Measurements from ENCODE around the gene NRXN2.

The NRXN2 gene

DNA sequence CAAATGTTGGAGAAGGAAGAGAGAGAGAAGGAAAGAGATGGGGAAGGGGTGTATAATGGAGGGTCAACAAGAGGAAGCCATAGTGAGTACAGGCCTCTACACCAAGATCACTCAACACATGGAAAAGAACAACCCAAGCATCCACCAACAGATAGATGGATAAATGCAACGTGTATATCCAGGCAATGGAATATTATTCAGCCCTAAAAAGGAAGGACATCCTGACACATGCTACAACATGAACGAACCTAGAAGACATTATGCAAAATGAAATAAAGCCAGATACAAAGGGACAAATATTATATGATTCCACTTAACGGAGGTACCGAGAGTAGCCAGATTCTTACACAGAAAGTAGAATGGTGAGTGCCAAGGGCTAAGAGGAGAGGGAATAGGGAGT, 59.3 kb downstream of the NRXN2 start:
- H3K27ac ChIP-seq = no peak overlapping the region
- no peak overlapping the region for H3K4me2 ChIP-seq
- H3K4me3 ChIP-seq (IDR thresholded peaks at IDR 0.05; ENCODE audit: insufficient read depth, low read depth, low read length) = no peak overlapping the region
- H3K9ac ChIP-seq = no peak overlapping the region
- TF ChIP-seq, protein P1, sequence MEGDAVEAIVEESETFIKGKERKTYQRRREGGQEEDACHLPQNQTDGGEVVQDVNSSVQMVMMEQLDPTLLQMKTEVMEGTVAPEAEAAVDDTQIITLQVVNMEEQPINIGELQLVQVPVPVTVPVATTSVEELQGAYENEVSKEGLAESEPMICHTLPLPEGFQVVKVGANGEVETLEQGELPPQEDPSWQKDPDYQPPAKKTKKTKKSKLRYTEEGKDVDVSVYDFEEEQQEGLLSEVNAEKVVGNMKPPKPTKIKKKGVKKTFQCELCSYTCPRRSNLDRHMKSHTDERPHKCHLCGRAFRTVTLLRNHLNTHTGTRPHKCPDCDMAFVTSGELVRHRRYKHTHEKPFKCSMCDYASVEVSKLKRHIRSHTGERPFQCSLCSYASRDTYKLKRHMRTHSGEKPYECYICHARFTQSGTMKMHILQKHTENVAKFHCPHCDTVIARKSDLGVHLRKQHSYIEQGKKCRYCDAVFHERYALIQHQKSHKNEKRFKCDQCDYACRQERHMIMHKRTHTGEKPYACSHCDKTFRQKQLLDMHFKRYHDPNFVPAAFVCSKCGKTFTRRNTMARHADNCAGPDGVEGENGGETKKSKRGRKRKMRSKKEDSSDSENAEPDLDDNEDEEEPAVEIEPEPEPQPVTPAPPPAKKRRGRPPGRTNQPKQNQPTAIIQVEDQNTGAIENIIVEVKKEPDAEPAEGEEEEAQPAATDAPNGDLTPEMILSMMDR (conservative IDR thresholded peaks at IDR 0.05; ENCODE audit: low read depth, low read length) = no peak
- peaks cover 77% of the 10 kb centered on the region for H3K27me3 ChIP-seq (ENCODE audit: insufficient read depth, low read depth)
- no peaks in the 10 kb centered on the region for H3K79me2 ChIP-seq (ENCODE audit: insufficient read depth, low read depth)
- no peak overlapping the region for H2AFZ ChIP-seq (ENCODE audit: low read depth)
- H3K36me3 ChIP-seq (ENCODE audit: insufficient read depth) = no peaks in the 10 kb centered on the region
- H4K20me1 ChIP-seq (ENCODE audit: insufficient read depth) = no peaks in the 10 kb centered on the region
- H3K4me1 ChIP-seq (ENCODE audit: low read depth, poor library complexity, severe bottlenecking) = no peaks in the 10 kb centered on the region

DNA sequence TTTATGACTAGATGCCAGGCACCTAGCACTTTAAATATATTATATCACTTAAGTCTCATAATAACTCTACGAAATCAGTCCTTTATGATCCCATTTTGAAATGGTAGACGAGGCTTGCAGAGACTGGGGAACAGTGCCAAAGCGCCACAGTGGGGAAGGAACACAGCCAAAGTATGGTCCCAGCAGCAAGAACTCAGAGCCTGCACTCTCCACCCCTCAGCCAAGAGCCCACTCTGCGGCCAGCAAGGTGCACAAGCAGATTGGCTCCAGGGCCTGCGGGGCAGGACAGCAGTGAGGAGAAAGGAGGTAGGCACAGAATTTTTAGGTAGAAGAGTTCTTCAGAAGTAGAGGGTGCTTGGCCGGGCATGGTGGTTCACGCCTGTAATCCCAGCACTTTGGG, 61.4 kb downstream of the NRXN2 start:
- H3K4me2 ChIP-seq = no peak overlapping the region
- H3K79me2 ChIP-seq (ENCODE audit: insufficient read depth, low read depth) = no peaks in the 10 kb centered on the region
- no peak overlapping the region for H3K9ac ChIP-seq
- H3K4me3 ChIP-seq (IDR thresholded peaks at IDR 0.05; ENCODE audit: insufficient read depth, low read depth, low read length) = no peak overlapping the region
- H3K4me1 ChIP-seq (ENCODE audit: low read depth, poor library complexity, severe bottlenecking) = no peaks in the 10 kb centered on the region
- no peaks in the 10 kb centered on the region for H4K20me1 ChIP-seq (ENCODE audit: insufficient read depth)
- no peak overlapping the region for H3K27ac ChIP-seq
- H3K36me3 ChIP-seq (ENCODE audit: insufficient read depth) = no peaks in the 10 kb centered on the region
- H2AFZ ChIP-seq (ENCODE audit: low read depth) = no peak overlapping the region
- TF ChIP-seq, protein P1 (conservative IDR thresholded peaks at IDR 0.05; ENCODE audit: low read depth, low read length) = no peak
- H3K27me3 ChIP-seq (ENCODE audit: insufficient read depth, low read depth) = peaks cover 57% of the 10 kb centered on the region

DNA sequence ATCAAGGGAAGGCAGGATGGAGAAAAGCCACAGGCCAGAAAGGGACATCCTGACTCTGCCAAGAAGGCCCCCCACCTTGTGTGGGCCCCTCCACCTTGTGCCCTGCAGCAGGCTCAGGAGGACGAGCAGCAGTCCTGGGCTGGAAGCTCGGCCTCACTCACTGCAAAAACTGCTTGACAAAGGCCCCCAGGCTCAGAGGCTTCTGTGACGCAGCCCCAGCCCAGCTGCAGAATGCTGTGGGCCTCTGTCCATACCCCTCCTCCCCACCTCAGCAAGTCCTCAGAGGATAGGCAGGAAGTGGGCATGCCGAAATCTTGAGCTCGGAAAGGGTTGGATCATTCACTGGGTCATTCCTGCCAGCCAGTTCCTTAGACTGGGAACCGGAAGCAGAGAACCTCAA, 61.9 kb downstream of the NRXN2 start:
- Histone ChIP-seq H3K4me3 (IDR thresholded peaks at IDR 0.05; ENCODE audit: insufficient read depth, low read depth, low read length) (no peak overlapping the region), H2AFZ (ENCODE audit: low read depth) (no peak overlapping the region), H3K27ac (no peak overlapping the region), H3K36me3 (ENCODE audit: insufficient read depth) (no peaks in the 10 kb centered on the region), H3K4me2 (no peak overlapping the region), H3K79me2 (ENCODE audit: insufficient read depth, low read depth) (no peaks in the 10 kb centered on the region), H3K9ac (no peak overlapping the region), H4K20me1 (ENCODE audit: insufficient read depth) (no peaks in the 10 kb centered on the region), H3K27me3 (ENCODE audit: insufficient read depth, low read depth) (peaks cover 53% of the 10 kb centered on the region), H3K4me1 (ENCODE audit: low read depth, poor library complexity, severe bottlenecking) (no peaks in the 10 kb centered on the region)
- TF ChIP-seq, protein P1 (conservative IDR thresholded peaks at IDR 0.05; ENCODE audit: low read depth, low read length) = no peak

DNA sequence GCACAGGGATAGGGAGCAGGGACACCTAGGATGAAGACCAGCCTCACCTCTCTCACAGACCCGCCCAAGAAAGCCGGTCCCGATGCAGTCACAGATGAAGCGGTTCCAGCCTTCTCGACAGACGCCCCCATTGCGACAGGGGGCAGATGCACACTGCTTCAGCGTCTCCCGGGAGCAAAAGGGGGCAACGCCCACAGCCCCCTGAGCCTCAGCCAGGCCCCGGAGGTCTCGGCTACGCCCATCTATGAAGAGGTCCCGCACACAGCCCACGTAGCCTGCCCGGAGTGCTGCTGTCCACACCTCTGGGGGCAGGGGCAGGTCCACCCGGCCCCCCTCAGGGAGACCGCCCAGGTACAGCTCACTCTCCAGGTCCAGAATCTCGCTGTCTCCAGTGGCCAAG, 62.3 kb downstream of the NRXN2 start:
- H3K27ac ChIP-seq = no peak overlapping the region
- no peak overlapping the region for H2AFZ ChIP-seq (ENCODE audit: low read depth)
- no peak overlapping the region for H3K4me2 ChIP-seq
- H3K27me3 ChIP-seq (ENCODE audit: insufficient read depth, low read depth) = peaks cover 48% of the 10 kb centered on the region
- H3K79me2 ChIP-seq (ENCODE audit: insufficient read depth, low read depth) = no peaks in the 10 kb centered on the region
- H3K36me3 ChIP-seq (ENCODE audit: insufficient read depth) = no peaks in the 10 kb centered on the region
- H4K20me1 ChIP-seq (ENCODE audit: insufficient read depth) = no peaks in the 10 kb centered on the region
- H3K4me1 ChIP-seq (ENCODE audit: low read depth, poor library complexity, severe bottlenecking) = no peaks in the 10 kb centered on the region
- no peak overlapping the region for H3K9ac ChIP-seq
- no peak overlapping the region for H3K4me3 ChIP-seq (IDR thresholded peaks at IDR 0.05; ENCODE audit: insufficient read depth, low read depth, low read length)
- TF ChIP-seq, protein P1 (conservative IDR thresholded peaks at IDR 0.05; ENCODE audit: low read depth, low read length) = no peak

Data from KMS-11 (cell line).